Dendritic cell treated with granulocyte-macrophage colony-stimulating factor and Interleukin-4, amounts not matched to agents 40 ng/mL and 50 ng/mL, for 4 days (primary cell): ENCODE measurements around the gene JAK1.

Source experiments
- H3K27ac Mint-ChIP-seq: one replicate; pipeline ENCODE4 v1.8.0; 2022; ENCODE audit warnings: mild to moderate bottlenecking, mixed read lengths
- H3K27me3 Mint-ChIP-seq: one replicate; pipeline ENCODE4 v1.8.0; 2022; ENCODE audit warnings: mild to moderate bottlenecking, mixed read lengths
- H3K36me3 Mint-ChIP-seq: one replicate; pipeline ENCODE4 v1.8.0; 2022; ENCODE audit warnings: low read depth, mixed read lengths
- H3K4me1 Mint-ChIP-seq: one replicate; pipeline ENCODE4 v1.8.0; 2022; ENCODE audit warnings: low read depth, mixed read lengths
- H3K4me3 Mint-ChIP-seq: one replicate; pipeline ENCODE4 v1.8.0; 2022; ENCODE audit warnings: mild to moderate bottlenecking, moderate library complexity, mixed read lengths
- H3K9me3 Mint-ChIP-seq: one replicate; pipeline ENCODE4 v1.8.0; 2022; ENCODE audit warnings: mixed read lengths
- intact Hi-C: fragments of 100-400 bp; cut with micrococcal nuclease; formaldehyde crosslinking; loops from one replicate; pipeline ENCODE4 v1.15.0; 2022

Gene JAK1

GRCh38 chr1:64878931-64879611 lies 87.3 kb downstream of the JAK1 start:
- intact Hi-C loops: no loop called here
- H3K27me3 Mint-ChIP-seq: no peaks in the 10 kb centered on the region
- H3K36me3 Mint-ChIP-seq: peaks cover 79% of the 10 kb centered on the region
- H3K27ac Mint-ChIP-seq: peak overlapping the region; percentile 28
- H3K4me3 Mint-ChIP-seq: no peak overlapping the region
- H3K9me3 Mint-ChIP-seq: no peaks in the 10 kb centered on the region
- H3K4me1 Mint-ChIP-seq: no peaks in the 10 kb centered on the region

- Mint-ChIP-seq H3K4me3 (no peak overlapping the region), H3K9me3 (no peaks in the 10 kb centered on the region), H3K27ac (no peak overlapping the region), H3K4me1 (no peaks in the 10 kb centered on the region), H3K27me3 (no peaks in the 10 kb centered on the region), H3K36me3 (peaks cover 79% of the 10 kb centered on the region)
- intact Hi-C loops: no loop called here
Observed at GRCh38 chr1:64878090-64878489, 88.3 kb downstream of the JAK1 start.

- peaks cover 79% of the 10 kb centered on the region for H3K36me3 Mint-ChIP-seq
- H3K27me3 Mint-ChIP-seq: no peaks in the 10 kb centered on the region
- H3K9me3 Mint-ChIP-seq: no peaks in the 10 kb centered on the region
- H3K4me3 Mint-ChIP-seq: no peak overlapping the region
- intact Hi-C loops: no loop called here
- no peaks in the 10 kb centered on the region for H3K4me1 Mint-ChIP-seq
- no peak overlapping the region for H3K27ac Mint-ChIP-seq
Observed at GRCh38 chr1:64877598-64877997, 88.8 kb downstream of the JAK1 start.

- H3K27me3 Mint-ChIP-seq: no peaks in the 10 kb centered on the region
- no peaks in the 10 kb centered on the region for H3K4me1 Mint-ChIP-seq
- no peak overlapping the region for H3K4me3 Mint-ChIP-seq
- no peaks in the 10 kb centered on the region for H3K9me3 Mint-ChIP-seq
- no peak overlapping the region for H3K27ac Mint-ChIP-seq
- peaks cover 79% of the 10 kb centered on the region for H3K36me3 Mint-ChIP-seq
- intact Hi-C loops: no loop called here
Observed at GRCh38 chr1:64877151-64877550, 89.2 kb downstream of the JAK1 start.

GRCh38 chr1:64875606-64876005 lies 90.7 kb downstream of the JAK1 start:
- peaks cover 84% of the 10 kb centered on the region for H3K36me3 Mint-ChIP-seq
- H3K4me1 Mint-ChIP-seq: no peaks in the 10 kb centered on the region
- H3K27me3 Mint-ChIP-seq: no peaks in the 10 kb centered on the region
- no peaks in the 10 kb centered on the region for H3K9me3 Mint-ChIP-seq
- no peak overlapping the region for H3K4me3 Mint-ChIP-seq
- intact Hi-C loops: no loop called here
- no peak overlapping the region for H3K27ac Mint-ChIP-seq

GRCh38 chr1:64875101-64875500 lies 91.2 kb downstream of the JAK1 start:
- Mint-ChIP-seq H3K9me3 (no peaks in the 10 kb centered on the region), H3K4me1 (no peaks in the 10 kb centered on the region), H3K4me3 (no peak overlapping the region), H3K36me3 (peaks cover 89% of the 10 kb centered on the region), H3K27me3 (no peaks in the 10 kb centered on the region), H3K27ac (no peak overlapping the region)
- intact Hi-C loops: no loop called here

- intact Hi-C loops: no loop called here
- Mint-ChIP-seq H3K4me3 (no peak overlapping the region), H3K27me3 (no peaks in the 10 kb centered on the region), H3K36me3 (peaks cover 93% of the 10 kb centered on the region), H3K27ac (no peak overlapping the region), H3K9me3 (no peaks in the 10 kb centered on the region), H3K4me1 (no peaks in the 10 kb centered on the region)
Observed at GRCh38 chr1:64874666-64875065, 91.7 kb downstream of the JAK1 start.

GRCh38 chr1:64873576-64873975 lies 92.8 kb downstream of the JAK1 start:
- peaks cover 7% of the 10 kb centered on the region for H3K4me1 Mint-ChIP-seq
- no peaks in the 10 kb centered on the region for H3K27me3 Mint-ChIP-seq
- intact Hi-C loops: no loop called here
- no peak overlapping the region for H3K4me3 Mint-ChIP-seq
- peaks cover 96% of the 10 kb centered on the region for H3K36me3 Mint-ChIP-seq
- no peaks in the 10 kb centered on the region for H3K9me3 Mint-ChIP-seq
- H3K27ac Mint-ChIP-seq: no peak overlapping the region

- intact Hi-C loops: no loop called here
- H3K4me1 Mint-ChIP-seq: peaks cover 19% of the 10 kb centered on the region
- peaks cover 96% of the 10 kb centered on the region for H3K36me3 Mint-ChIP-seq
- H3K4me3 Mint-ChIP-seq: no peak overlapping the region
- H3K27me3 Mint-ChIP-seq: no peaks in the 10 kb centered on the region
- no peak overlapping the region for H3K27ac Mint-ChIP-seq
- H3K9me3 Mint-ChIP-seq: no peaks in the 10 kb centered on the region
Observed at GRCh38 chr1:64872067-64872466, 94.3 kb downstream of the JAK1 start.

- Mint-ChIP-seq H3K36me3 (peaks cover 95% of the 10 kb centered on the region), H3K4me1 (peaks cover 25% of the 10 kb centered on the region), H3K27ac (no peak overlapping the region), H3K27me3 (no peaks in the 10 kb centered on the region), H3K9me3 (no peaks in the 10 kb centered on the region), H3K4me3 (no peak overlapping the region)
- intact Hi-C loops: no loop called here
Observed at GRCh38 chr1:64871256-64871655, 95.1 kb downstream of the JAK1 start.

- no peak overlapping the region for H3K27ac Mint-ChIP-seq
- intact Hi-C loops: no loop called here
- H3K27me3 Mint-ChIP-seq: no peaks in the 10 kb centered on the region
- H3K4me1 Mint-ChIP-seq: peaks cover 48% of the 10 kb centered on the region
- H3K4me3 Mint-ChIP-seq: no peak overlapping the region
- H3K36me3 Mint-ChIP-seq: peaks cover 70% of the 10 kb centered on the region
- no peaks in the 10 kb centered on the region for H3K9me3 Mint-ChIP-seq
Observed at GRCh38 chr1:64867266-64867665, 99.1 kb downstream of the JAK1 start.

GRCh38 chr1:64866689-64867088 lies 99.7 kb downstream of the JAK1 start:
- no peak overlapping the region for H3K27ac Mint-ChIP-seq
- H3K4me1 Mint-ChIP-seq: peaks cover 54% of the 10 kb centered on the region
- intact Hi-C loops: no loop called here
- peaks cover 70% of the 10 kb centered on the region for H3K36me3 Mint-ChIP-seq
- H3K4me3 Mint-ChIP-seq: no peak overlapping the region
- no peaks in the 10 kb centered on the region for H3K9me3 Mint-ChIP-seq
- no peaks in the 10 kb centered on the region for H3K27me3 Mint-ChIP-seq

- H3K27me3 Mint-ChIP-seq: no peaks in the 10 kb centered on the region
- no peaks in the 10 kb centered on the region for H3K9me3 Mint-ChIP-seq
- intact Hi-C loops: no loop called here
- H3K27ac Mint-ChIP-seq: peak overlapping the region; percentile 82
- H3K36me3 Mint-ChIP-seq: peaks cover 69% of the 10 kb centered on the region
- peaks cover 66% of the 10 kb centered on the region for H3K4me1 Mint-ChIP-seq
- peak overlapping the region; percentile 45 for H3K4me3 Mint-ChIP-seq
Observed at GRCh38 chr1:64865105-64865757, 101.1 kb downstream of the JAK1 start.

GRCh38 chr1:64864018-64864940 lies 102.1 kb downstream of the JAK1 start:
- intact Hi-C loops: loop anchor here (5.0 kb wide), 2 partner anchors 93 to 178 kb away; no protein-coding TSS in a partner anchor
- Mint-ChIP-seq H3K9me3 (no peaks in the 10 kb centered on the region), H3K36me3 (peaks cover 69% of the 10 kb centered on the region), H3K27ac (peak overlapping the region; percentile 82), H3K4me3 (peak overlapping the region; percentile 45), H3K4me1 (peaks cover 65% of the 10 kb centered on the region), H3K27me3 (no peaks in the 10 kb centered on the region)
